Cardiac septum (tissue), 1 donor: Measurements from ENCODE around the gene STX16. TPM values are rescaled to one million over a fixed set of nuclear protein-coding genes. Genes with fewer than 3 reads are reported as not detected.

Experiments used
- DNase-seq: peaks from one replicate; pipeline ENCODE4 v3.0.0-alpha.2; 2020; ENCODE audit warnings: low spot score
- intact Hi-C: fragments of 100-400 bp; cut with DNase I; formaldehyde crosslinking; loops from one replicate; pipeline ENCODE4 v1.14.0; 2022
- total RNA-seq: library from RNA; stranded (reverse); fragmentation: NEBNext Ultra II Directional; extraction: Animal tissue kit (Norgen Biotek cat#: 25700); gene quantifications from one replicate; pipeline ENCODE4 v1.2.1, GENCODE V29; 2021
- donor health status: DM: no; HTN: no; CAD: no.

STX16 gene
- total RNA-seq, 1 donor from 2014 or later = 33.1 TPM

DNA sequence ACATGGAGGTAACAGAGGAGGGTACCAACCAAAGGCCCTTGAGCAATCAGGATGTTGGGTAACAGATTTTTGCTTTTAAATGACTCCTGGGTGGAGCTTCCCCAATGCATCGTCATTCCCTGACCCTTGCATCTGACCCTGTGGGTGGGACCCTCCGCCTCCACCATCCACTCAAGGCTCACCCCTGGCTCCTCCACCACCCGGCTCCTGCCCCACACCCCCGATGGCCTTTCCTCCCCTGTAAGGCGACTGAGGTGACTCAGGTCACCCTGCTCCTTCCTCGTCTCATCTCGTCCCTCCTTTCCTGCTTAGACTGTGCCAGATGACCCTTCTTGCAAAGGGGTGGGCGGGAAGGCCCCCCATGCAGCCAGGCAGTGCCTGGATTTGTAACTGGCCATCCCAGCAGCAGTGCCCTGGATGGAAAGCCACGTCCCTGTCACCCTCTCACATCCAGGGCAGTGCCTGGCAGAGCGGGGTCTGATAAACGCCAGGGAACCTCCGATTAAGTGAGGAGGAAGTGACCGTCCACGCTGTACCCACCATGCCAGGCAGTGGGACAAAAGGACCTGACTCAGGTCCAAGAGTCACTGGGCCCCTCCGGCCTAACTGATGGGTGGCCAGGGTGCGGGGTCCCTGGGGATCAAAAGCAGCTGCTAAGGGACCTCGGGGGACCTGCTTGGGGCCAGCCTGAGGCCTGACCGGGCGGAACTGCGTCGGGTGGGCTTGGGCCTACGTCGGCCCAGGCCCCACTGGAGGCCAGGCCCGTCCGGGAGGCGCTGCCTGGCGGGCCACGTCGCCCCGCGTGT is 40.9 kb downstream of the STX16 start:
- intact Hi-C loops = loop anchor here (2.0 kb wide), 1 partner anchor 41 kb away; the partner anchor contains the start of gene STX16
- peak; percentile 90 for DNase-seq

DNA sequence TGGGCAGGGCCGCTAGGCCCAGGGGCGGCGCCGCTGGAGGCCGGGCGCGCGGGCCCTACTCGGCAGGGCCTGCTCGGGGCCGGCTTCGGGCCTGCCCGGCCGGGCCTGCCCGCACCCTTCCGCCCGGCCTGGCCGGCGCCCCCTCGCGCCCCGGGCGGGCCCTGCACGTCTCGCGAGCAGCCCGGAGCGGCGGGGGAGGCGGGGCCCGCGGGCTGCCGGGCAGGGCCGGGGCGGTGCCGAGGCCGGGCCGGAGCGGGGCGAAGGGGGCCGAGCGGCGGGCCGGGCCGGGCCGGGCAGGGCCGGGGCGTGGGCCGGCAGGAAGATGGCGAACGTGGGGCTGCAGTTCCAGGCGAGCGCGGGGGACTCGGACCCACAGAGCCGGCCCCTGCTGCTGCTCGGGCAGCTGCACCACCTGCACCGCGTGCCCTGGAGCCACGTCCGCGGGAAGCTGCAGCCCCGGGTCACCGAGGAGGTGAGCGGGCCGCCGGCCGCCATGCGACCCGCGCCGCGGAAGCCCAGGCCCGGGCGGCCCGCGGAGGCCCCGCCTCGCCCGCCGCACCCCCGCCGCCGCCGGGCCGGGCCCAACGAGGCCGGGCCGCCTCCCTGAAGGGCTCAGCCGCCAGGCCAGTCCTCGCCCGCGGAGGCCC is 41.6 kb downstream of the STX16 start, which contains the start of gene NPEPL1:
NPEPL1 (plus strand) TSS at position 222 of the 647 bp plus-strand sequence; CDS start at position 323, 101 bp downstream.
- intact Hi-C loops = loop anchor here (2.0 kb wide), 1 partner anchor 42 kb away; the partner anchor contains the start of gene STX16
- DNase-seq = no peak

DNA sequence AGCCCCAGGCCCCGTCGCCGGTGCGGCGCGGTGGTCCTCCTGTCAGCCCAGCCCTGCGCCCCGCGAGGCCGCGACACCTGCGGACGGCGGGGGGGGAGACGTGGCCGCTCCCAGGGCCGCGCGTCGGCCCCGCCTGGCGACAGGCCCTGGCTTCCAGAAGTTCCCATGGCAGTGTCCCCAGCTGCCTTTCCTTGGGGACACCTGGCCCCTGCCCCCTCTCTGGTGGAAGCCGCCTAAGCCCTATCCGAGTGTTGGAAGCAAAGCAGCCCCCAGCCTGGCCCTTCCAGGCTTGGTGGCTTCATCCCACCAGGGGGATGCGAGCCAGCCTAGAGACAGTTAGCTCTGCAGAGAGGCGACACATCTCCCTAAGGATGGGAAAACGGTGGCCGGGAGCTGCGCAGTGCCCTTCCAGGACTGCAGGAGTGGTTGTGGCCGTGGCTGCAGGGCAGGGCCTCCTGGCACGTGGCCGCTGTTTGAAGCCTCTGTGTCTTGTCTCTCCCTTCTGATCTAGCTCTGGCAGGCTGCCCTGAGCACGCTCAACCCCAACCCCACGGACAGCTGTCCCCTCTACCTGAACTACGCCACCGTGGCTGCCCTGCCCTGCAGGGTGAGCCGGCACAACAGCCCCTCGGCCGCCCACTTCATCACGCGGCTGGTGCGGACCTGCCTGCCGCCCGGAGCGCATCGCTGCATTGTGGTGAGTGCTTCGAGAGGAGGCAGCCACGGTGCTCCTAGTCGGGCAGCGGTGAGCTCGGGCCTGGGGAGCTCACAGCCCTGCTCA is 42.3 kb downstream of the STX16 start:
- DNase-seq = no peak
- intact Hi-C loops = loop anchor here (2.0 kb wide), 1 partner anchor 43 kb away; the partner anchor contains the start of gene STX16

DNA sequence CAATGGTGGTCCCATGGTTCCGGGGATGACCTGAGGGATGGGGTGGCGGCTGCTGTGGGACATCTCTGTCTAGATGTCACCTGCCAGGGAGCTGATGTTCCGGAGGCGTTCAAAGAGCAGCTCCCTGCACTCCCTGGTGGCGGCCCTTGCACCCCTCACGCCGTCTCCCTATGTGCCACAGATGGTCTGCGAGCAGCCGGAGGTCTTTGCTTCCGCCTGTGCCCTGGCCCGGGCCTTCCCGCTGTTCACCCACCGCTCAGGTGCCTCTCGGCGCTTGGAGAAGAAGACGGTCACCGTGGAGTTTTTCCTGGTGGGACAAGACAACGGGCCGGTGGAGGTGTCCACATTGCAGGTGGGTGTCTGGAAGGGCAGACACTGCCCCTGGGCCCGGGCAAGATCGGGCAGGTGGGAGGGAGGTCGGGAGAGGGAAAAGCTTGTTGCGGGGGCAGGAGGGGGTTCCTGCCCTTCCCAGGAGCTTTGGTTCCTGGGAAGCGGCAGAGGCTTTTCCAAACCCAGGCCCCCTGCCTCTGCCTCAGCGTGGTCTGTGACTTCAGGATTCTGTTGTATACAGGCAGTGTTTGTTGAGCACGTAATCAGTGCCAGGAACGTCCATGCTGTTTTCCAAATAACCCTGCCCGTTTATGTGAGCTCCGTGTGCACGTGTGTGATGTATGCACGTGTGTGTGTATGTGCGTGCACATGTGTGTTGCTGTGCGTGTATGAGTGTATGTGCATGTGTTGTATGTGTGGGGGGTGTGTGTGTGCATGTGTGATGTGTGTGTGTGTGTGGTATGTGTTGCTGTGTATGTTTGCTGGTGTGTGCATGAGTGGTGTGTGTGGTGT is 43.4 kb downstream of the STX16 start:
- DNase-seq = no peak
- intact Hi-C loops = no loop called here

DNA sequence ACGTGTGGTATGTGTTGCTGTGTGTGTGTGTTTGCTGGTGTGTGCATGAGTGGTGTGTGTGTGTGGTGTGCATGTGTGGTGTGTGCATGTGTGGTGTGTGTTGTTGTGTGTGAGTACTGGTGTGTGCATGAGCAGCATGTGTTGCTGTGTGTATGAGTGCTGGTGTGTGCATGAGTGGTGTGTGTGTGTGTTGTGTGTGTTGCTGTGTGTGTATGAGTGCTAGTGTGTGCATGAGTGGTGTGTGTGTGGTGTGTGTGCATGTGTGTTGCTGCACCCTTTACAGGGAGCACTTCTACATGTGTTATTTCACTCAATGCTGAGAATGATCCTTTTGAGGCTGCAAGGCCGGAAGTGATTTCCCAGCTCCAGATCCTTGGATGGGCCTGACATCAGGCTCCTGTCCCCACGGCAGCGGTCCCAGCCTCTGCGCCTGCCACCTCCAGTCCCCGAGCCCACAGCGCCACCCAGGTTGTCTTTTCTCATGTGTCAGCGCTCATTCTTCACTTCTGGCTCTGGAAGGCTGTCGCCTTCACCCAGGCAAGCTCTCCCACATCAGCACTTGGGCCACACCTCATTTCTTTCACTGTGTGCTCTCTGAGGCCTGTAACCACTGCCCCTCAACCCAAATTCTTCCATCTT is 44.1 kb downstream of the STX16 start:
- no peak for DNase-seq
- intact Hi-C loops = no loop called here

DNA sequence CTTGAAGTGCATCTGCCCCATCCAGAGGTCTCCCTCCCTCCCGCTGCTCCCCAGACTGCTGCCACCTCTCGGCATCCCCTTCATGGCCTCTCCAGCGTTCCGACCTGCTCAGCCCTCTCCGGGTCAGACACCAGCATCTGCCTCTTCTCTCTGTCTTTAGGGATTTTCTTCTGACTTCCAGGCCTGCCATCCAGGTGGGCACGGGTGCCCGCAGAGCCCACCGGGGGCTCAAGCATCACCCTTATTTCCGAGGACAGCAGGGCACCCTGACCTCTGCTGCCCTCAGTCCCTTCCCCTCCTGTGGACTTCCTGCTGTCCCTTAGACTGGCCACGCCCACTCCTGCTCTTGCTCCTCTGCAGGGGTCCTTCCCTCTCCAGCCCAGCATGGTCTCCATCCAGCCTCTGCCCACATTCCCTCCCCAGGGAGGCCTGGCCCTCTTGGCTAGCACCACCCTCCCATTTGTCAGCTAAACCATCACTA is 44.9 kb downstream of the STX16 start:
- DNase-seq = no peak
- intact Hi-C loops = no loop called here

DNA sequence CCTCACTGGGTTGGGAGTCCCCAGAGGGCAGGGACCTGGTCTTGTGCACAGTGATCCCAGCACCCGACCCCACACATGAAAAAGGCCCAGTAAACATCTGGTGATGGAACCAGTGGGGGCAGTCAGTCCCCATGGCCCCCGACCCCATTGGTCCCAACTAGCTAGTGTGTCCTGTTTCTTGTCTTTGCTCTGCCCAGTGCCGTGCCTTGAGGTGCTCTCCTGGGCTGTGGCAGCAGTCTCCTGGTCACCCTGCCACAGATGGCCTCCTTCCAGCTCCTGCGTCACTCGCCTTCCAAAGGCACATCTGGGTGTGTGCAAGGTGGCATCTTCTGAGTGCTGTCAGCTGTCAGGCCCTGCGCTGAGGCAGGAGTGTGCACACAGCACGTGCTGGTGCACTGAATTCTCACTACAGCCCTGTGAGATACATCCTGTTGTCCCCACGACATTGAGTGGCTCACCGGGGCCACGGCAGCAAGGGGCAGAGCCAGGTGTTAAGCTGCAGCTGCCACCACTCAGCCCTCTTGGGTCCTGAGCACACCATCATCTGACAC is 45.4 kb downstream of the STX16 start:
- intact Hi-C loops = no loop called here
- no peak for DNase-seq

DNA sequence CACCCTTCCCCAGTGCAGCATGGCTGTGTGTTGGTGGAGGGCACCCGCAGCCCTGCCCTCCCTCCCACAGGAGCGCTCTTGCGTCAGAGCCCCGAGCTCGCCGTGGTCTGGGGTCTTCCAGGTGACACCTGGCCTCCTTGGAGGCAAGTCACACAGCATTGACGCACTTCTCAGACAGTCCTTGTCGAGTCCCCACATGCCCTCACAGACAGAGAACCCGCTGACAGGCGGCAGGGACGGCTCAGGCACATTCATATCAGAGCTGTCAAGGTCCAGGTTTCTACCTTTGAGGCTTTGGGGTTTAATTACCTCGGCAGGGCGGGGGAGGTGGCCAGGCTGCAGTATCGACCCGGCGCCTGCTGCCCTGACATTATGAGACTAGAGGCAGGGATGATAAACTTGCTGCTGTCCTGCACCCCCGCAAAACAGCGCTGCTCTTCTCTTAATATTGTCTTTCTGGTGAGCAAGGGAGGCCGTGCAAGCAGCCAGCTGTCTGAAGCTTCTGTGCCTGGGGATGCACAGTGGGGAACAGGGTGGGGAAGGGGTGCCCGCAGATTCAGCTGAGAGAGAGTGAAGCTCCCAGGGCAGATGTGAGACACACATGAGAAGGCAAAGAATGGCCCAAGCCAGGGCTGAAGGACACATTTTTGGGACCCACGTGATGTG is 46.3 kb downstream of the STX16 start:
- intact Hi-C loops = no loop called here
- DNase-seq = no peak

DNA sequence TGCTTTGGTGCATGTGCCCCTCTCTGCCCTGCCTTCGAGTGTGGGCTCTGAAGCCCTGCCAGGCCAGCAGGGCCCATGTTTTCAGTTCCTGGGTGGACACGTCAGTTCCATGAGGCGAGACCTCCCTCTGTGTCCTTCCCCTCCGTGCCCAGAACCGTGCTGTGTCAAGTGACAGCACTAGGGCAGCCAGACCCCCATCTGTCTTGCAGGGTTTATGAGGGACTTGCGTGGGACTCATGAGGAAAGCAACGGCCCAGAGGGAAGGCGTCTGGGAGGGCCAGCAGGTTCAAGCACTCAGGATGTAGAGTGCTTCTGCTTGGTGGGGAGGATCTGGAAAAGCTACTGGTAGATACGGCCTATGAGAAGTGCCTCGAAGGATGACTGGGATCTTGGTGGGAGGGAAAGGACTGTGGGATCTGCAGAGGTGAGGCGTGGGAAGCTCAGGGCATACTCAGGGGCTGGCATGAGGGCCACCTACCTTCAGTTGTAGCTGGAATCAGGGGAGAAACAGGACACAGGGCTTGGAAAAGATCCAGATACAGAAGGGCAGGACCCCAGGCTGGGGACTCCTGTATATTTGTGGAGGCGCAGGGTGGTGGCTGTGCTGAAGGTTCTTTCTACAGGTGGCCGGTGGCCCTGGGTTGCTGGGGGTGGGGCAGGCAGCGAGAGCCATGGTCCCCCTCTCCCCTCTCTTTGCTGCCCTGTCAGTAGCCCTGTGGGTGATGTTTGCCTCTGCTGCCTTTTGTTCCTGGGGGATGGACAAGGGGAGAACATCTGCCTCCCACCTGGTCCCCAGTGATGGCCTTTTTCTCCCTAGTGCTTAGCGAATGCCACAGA is 47.0 kb downstream of the STX16 start:
- DNase-seq = peak; percentile 72
- intact Hi-C loops = no loop called here

DNA sequence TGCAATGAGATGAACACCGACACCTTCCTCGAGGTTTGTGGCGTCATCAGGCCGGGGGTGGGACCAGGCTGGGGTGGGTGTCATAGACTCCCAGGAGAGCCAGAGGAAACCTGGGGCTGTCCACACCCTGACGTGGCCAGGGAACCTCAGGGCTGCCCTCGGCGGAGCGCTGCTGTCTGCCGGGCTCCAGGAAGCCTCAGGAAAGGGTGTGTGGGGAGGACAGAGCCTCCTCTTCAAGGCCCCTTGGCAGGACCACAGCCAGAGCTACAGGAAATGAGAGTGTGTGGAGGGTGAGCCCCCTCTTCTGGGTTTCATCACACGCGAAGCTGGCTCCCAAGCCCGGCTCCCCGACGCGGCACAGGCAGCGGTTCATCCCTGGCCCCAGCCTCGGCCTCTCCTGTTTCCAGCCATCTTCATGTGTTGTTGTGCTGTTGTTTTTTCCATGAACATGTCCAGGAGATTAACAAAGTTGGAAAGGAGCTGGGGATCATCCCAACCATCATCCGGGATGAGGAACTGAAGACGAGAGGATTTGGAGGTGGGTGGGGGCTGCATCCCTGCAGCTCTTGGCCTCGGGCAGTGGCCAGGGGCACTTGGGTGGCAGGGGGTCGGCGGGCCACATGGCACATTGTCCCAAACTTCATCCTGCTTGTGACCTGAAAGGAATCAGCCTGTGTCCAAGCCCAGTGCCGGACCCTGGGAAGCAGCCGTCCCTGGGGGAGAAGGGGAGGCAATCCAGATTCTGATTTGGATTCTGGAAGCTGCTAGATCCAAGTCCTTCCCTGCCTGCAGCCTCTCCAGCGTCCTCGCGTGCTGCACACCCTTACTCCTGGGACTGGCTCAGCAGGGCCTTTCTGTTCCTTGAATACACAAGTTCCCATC is 47.9 kb downstream of the STX16 start:
- DNase-seq = peak; percentile 74
- intact Hi-C loops = no loop called here

DNA sequence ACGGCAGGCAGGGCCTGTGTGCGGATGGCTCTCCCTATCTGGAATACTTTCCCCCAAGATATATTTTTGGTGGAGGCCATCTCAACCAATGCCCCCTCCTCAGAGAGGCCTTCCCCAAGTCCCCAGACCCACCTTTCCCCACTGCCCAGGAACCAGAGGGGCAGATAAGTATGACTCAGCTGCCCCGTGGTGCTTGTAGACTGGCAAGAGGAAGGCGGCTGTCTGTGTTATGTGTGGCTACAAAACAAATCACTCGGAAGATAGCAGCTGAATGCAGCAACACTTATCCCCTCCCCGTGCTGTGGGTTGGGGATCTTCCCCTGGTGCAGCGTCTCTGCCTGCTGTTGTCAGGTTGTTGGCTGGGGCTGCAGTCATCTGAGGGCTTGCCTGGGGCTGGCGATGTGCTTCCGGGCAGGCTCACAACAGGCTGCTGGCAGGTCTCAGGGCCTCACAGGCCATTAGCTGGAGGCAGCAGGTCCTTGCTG is 48.6 kb downstream of the STX16 start:
- intact Hi-C loops = no loop called here
- peak; percentile 54 for DNase-seq

DNA sequence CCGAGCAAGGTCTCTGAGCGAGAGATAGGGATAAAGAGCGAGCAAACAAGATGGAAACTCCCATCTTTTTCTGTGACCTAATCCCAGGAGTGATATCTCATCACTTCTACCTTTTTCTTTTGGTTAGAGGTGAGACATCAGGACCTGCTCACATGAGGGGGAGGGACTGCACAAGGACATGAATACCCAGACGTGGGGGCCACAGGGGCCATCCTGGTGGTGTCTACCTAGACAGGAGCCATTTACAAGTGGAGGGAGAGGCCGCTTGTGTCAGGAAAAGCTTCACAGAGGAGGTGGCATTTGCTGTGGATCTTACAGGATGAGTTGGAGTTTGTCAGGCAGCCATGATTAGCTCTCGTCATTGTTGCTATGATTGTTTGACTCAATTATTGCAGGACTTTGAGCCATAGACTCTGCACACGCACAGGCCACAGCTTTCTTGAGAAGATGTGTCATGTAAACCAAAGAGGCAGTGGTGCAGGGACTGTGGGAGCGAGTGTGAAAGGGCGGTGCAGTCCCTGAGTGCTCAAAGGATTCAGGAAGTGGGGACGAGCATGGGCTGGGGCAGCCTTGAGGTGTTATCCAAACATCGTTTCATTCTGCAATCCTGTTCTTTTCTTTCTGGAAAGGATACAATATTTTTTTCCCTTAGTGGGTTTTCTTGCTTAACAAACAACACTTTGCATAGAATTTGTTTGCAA is 49.2 kb downstream of the STX16 start:
- peak; percentile 71 for DNase-seq
- intact Hi-C loops = no loop called here

DNA sequence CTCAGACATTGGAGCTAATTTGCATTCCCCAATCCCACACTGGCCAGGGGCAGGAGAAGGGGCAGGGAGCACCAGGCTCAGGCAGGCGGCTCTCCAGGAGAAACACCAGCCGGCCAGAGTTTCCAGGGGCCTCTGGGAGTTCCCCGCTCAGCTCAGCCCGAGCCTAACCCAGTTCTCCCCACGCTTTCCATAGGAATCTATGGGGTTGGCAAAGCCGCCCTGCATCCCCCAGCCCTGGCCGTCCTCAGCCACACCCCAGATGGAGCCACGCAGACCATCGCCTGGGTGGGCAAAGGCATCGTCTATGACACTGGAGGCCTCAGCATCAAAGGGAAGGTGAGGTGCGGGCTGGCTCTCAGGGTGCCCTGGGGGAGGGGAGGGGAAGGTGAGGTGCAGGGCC is 49.7 kb downstream of the STX16 start:
- intact Hi-C loops = no loop called here
- DNase-seq = no peak

DNA sequence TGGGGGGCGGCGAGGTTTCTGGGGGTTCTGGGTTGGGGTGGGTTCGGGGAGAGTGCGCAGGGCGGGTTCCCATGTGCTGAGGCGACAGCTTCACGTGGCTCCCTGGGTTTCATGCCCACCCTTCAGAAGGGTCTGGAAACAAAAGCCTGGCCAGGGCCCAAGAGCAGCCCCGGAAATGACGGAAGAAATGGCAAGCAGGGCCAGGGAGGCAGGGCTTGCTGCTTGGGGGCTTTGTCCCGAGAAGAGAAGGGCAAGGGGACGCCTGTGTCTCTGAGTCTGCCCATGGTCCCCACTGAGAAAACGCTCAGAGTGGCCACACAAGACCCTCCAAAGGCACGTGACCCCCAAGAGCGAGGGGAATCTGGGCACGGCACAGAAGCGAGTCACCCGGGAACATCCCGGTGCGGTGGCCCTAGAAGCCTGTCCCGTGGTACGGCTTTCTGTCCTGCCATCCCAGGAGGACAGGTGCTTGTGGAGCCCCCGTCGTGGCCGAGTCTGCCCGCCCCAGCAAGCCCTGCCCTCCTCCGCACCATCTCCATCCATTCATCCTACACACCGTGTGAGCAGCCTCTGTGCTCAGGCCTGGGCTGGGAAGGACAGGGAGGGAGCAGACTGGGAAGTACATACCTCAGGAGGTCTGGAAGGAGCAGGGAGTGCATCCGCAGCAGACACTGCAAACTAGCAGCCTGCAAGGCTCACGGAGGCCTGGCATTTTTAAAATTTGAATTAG is 50.5 kb downstream of the STX16 start:
- peak; percentile 55 for DNase-seq
- intact Hi-C loops = no loop called here

DNA sequence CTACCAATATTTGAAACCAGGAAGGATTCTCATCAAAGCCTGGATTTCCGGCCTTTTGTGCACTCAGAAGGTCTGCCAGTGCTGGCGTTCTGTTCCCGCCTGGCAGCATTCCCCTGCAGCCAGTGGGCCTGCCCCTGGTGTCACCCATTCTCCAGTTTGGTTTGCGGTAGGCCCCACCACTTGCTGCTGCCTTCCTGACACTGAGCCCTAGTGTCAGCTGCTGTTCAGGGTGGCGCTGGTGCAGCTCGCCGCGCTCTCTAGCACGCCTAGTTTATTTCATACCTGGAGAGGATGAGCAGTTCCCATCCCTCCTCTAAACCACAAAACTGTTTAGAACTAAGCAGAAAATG is 51.1 kb downstream of the STX16 start:
- no peak for DNase-seq
- intact Hi-C loops = no loop called here
